MM.1S (cell line): Measurements from ENCODE around the gene HDAC9.

Source experiments
- CTCF ChIP-seq: fragments of 300-600 bp; sonication (generic); IDR thresholded peaks from 2 replicates; pipeline ENCODE4 v1.5.1; 2016; ENCODE audit warnings: antibody characterized with exemption, low read length, mixed read lengths
- EZH2phosphoT487 ChIP-seq: fragments of 300-600 bp; sonication (generic); IDR thresholded peaks from 2 replicates; pipeline ENCODE4 v1.6.1; 2018; ENCODE audit warnings: antibody characterized with exemption, low read length

- TF ChIP-seq EZH2phosphoT487 (no peak), CTCF (no peak)
Observed at GRCh38 chr7:18820981-18821380, 325.4 kb downstream of the HDAC9 start.
